ENCODE data around the gene GOLGA1.

Gene GOLGA1

DNA sequence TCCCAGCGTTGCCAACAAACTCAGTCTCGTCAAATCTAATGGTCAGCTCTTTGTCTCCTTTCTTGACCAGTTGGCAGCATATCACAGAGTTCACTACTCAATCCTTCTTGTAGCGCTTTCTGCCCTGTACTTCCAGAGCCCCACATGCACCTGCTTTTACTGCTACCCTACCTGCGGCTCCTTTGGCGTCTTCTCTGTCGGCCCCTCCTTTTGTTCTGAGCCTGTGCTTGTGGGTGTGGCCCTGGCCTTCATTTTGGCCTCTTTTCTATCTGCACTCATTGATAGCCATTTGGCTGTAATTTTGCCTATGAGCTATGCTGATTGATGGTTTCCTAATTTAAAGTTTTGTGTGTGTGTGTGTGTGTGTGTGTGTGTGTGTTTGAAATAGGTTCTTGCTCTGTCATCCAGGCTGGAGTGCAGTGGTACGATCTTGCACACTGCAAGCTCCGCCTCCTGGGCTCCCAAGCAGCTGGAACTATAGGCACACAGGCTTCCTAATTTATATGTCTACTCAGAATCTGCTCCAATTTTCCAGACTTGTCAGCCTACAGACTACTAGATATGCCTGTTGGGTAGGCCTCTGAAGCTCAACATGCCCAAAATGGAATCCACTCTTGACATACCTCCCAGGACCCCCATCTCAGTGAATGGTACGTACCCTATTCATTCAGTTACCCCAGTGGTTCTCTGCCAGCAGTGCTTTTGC, 46.7 kb downstream of the GOLGA1 start:
- no peak overlapping the region for H3K4me3 ChIP-seq (replicated peaks; ENCODE audit: low read depth, low read length)
- no peak for TF ChIP-seq CTCF (IDR thresholded peaks at IDR 0.05; ENCODE audit: low read length, missing control alignments)
- DNase-seq (ENCODE audit: low read depth) = no peak

DNA sequence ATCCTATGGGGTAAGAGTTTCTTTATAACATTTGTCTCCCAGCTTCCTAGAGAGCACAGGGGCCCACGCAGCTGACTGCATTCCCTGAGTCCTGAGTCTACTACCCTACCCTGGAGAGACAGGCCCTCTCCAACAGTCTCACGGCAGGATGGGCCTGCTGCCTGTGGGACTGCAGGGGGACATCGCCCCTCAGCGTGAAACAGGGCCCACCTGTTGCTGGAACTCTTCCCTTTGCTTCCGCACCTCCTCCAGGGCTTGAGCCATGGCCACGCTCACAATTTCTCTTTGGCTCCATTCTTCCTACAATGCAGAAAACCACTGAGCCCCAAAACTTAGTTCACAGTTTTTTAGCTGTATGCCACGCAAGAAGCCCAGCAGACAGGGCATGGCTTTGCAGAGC, 50.7 kb downstream of the GOLGA1 start:
- DNase-seq (ENCODE audit: low read depth) = no peak
- no peak for TF ChIP-seq CTCF (IDR thresholded peaks at IDR 0.05; ENCODE audit: low read length, missing control alignments)
- H3K4me3 ChIP-seq (replicated peaks; ENCODE audit: low read depth, low read length) = no peak overlapping the region

GRCh38 chr9:124889006-124889405, 51.9 kb downstream of the GOLGA1 start:
- no peak for TF ChIP-seq CTCF (IDR thresholded peaks at IDR 0.05; ENCODE audit: low read length, missing control alignments)
- H3K4me3 ChIP-seq (replicated peaks; ENCODE audit: low read depth, low read length) = no peak overlapping the region
- no peak for DNase-seq (ENCODE audit: low read depth)

DNA sequence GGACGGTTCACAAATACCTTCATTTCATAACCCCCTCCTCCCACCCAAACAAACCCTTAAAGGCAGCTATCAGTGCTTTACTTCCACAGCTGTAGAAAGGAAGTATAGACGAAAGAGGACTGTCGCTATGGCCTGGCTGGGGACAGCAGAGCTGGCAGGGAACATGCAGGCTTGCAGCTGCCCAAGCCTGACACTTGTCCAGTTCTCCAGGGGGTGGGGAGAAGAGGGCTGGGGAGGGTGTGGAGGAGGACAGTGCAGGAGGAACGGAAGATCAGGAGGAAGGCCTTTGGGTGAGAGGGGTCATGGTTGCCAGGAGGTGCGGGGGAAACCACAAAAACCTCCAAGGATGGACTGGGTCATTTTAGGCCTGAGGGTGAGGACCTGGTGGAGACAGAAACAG, 53.1 kb downstream of the GOLGA1 start:
- H3K4me3 ChIP-seq (replicated peaks; ENCODE audit: low read depth, low read length) = no peak overlapping the region
- DNase-seq (ENCODE audit: low read depth) = no peak
- no peak for TF ChIP-seq CTCF (IDR thresholded peaks at IDR 0.05; ENCODE audit: low read length, missing control alignments)

- no peak overlapping the region for H3K4me3 ChIP-seq (replicated peaks; ENCODE audit: low read depth, low read length)
- no peak for TF ChIP-seq CTCF (IDR thresholded peaks at IDR 0.05; ENCODE audit: low read length, missing control alignments)
- no peak for DNase-seq (ENCODE audit: low read depth)
Measured at GRCh38 chr9:124886866-124887492, 53.9 kb downstream of the GOLGA1 start.

DNA sequence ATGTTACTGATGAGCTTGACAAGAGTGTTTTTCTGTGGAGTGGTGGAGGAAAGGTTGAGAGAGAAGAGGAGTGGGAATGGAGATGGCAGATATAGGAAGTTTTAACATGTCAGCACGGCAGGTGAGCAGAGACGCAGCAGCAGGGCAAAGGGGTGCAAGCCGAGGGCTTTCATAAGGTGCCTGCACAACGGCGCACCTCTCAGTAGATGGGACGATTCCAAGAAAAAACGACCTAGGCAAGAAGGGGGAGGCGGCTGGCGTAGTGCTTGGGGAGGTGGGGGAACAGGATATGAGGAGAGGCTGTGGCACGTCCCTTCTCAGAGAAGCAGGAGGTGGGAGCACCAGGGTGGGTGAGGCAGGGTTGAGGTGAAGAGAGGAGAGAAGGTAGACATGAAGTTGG, 54.4 kb downstream of the GOLGA1 start:
- no peak for TF ChIP-seq CTCF (IDR thresholded peaks at IDR 0.05; ENCODE audit: low read length, missing control alignments)
- DNase-seq (ENCODE audit: low read depth) = no peak

DNA sequence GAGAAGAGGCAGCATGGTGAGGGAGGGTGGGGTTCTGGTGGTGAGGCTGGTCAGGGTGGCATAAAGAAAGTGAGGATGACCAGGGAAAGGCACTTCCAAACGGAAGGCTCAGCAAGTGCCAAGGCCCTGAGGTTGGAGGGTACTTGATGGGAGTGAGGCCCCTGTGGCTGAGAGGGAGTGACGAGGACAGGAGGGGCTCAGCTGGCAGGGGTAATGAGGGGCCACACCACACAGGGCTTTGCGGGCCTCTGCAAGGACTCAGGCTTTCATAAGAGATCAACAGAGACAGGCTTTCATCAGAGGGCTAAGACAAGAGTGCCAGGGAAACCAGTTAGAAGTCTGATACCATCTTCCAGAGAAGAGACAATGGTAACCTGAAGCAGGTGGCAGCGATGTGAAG, 55.3 kb downstream of the GOLGA1 start:
- H3K4me3 ChIP-seq (replicated peaks; ENCODE audit: low read depth, low read length) = no peak overlapping the region
- no peak for TF ChIP-seq CTCF (IDR thresholded peaks at IDR 0.05; ENCODE audit: low read length, missing control alignments)
- no peak for DNase-seq (ENCODE audit: low read depth)

More for the DNA sequence above, 54.4 kb downstream of the GOLGA1 start:
- H3K4me3 ChIP-seq (replicated peaks; ENCODE audit: low read depth, low read length) = no peak overlapping the region

All from fibroblast of pulmonary artery (primary cell).